PC-9 (cell line): ENCODE results near the gene PNMA8B.

Source experiments
- CTCF ChIP-seq: fragments of 200-600 bp; sonication (generic); conservative IDR thresholded peaks from 2 replicates; pipeline ENCODE4 v1.6.1; 2017; ENCODE audit warnings: mixed run types, antibody characterized with exemption, mild to moderate bottlenecking, moderate library complexity
- EZH2 ChIP-seq: fragments of 200-600 bp; sonication (generic); IDR thresholded peaks from 2 replicates; pipeline ENCODE4 v1.8.0; 2017; ENCODE audit warnings: antibody characterized with exemption, low read depth

- TF ChIP-seq CTCF (no peak), EZH2 (no peak)
Measured at GRCh38 chr19:46495786-46496099, at the start of gene PNMA8B.
